Neural cell (in vitro differentiated cells): ENCODE measurements around the gene MRPL48. TPM values are rescaled to one million over a fixed set of nuclear protein-coding genes. Genes with fewer than 3 reads are reported as not detected.

Experiments
- H2AFZ ChIP-seq: fragments of 200-600, 300-800 bp; sonication (generic), shearing (Covaris generic); 2 replicates; pipeline ENCODE4 v1.6.0; 2014; ENCODE audit warnings: low read depth, mild to moderate bottlenecking, antibody characterized with exemption, low read length, moderate library complexity
- H3F3A ChIP-seq: fragments of 200-600 bp; shearing (Covaris generic); 2 replicates; pipeline ENCODE4 v1.6.1; 2016; ENCODE audit warnings: mild to moderate bottlenecking, moderate library complexity, mixed read lengths, antibody characterized with exemption, low read length; ENCODE audit not compliant: insufficient read depth, poor library complexity, severe bottlenecking
- H3K27ac ChIP-seq: fragments of 200-600, 300-800 bp; sonication (generic), shearing (Covaris generic); 2 replicates; pipeline ENCODE4 v1.5.1; 2014; ENCODE audit warnings: mild to moderate bottlenecking, low read length, moderate library complexity
- H3K27me3 ChIP-seq: fragments of 300-800, 200-600 bp; sonication (generic), shearing (Covaris generic); 2 replicates; pipeline ENCODE4 v1.6.0; 2014; ENCODE audit warnings: mild to moderate bottlenecking, low read depth, low read length, moderate library complexity; ENCODE audit not compliant: insufficient read depth
- H3K36me3 ChIP-seq: fragments of 300-800, 200-600 bp; sonication (generic), shearing (Covaris generic); 2 replicates; pipeline ENCODE4 v1.5.1; 2014; ENCODE audit warnings: mild to moderate bottlenecking, antibody characterized with exemption, low read length, moderate library complexity; ENCODE audit not compliant: insufficient read depth
- H3K4me2 ChIP-seq: fragments of 300-800, 200-600 bp; sonication (generic), shearing (Covaris generic); 2 replicates; pipeline ENCODE4 v1.6.0; 2014; ENCODE audit warnings: mild to moderate bottlenecking, low read length
- H3K4me3 ChIP-seq: fragments of 300-800, 200-600 bp; sonication (generic), shearing (Covaris generic); 2 replicates; pipeline ENCODE4 v1.5.1; 2014; ENCODE audit warnings: mild to moderate bottlenecking, low read length, moderate library complexity
- H3K79me2 ChIP-seq: fragments of 200-600 bp; shearing (Covaris generic); replicated peaks from 2 replicates; pipeline ENCODE4 v1.6.0; 2014; ENCODE audit warnings: mild to moderate bottlenecking, low read length, moderate library complexity; ENCODE audit not compliant: insufficient read depth
- H3K9ac ChIP-seq: fragments of 300-800, 200-600 bp; sonication (generic), shearing (Covaris generic); 2 replicates; pipeline ENCODE4 v1.6.1; 2016; ENCODE audit warnings: mild to moderate bottlenecking, low read length, mixed read lengths
- H3K9me2 ChIP-seq: fragments of 200-600 bp; shearing (Covaris generic); 2 replicates; pipeline ENCODE4 v1.6.1; 2016; ENCODE audit warnings: mild to moderate bottlenecking, low read length, mixed read lengths; ENCODE audit not compliant: insufficient read depth
- H3K9me3 ChIP-seq: fragments of 200-600, 300-800 bp; sonication (generic), shearing (Covaris generic); 2 replicates; pipeline ENCODE4 v1.6.1; 2016; ENCODE audit warnings: mild to moderate bottlenecking, mixed run types, low read length, moderate library complexity, mixed read lengths
- H4K20me1 ChIP-seq: fragments of 200-600 bp; shearing (Covaris generic); 2 replicates; pipeline ENCODE4 v1.6.1; 2016; ENCODE audit warnings: mild to moderate bottlenecking, mixed run types; ENCODE audit not compliant: insufficient read depth
- EP300 ChIP-seq: fragments of 450-650 bp; conservative IDR thresholded peaks from 2 replicates; pipeline ENCODE4 v1.6.1; 2014; ENCODE audit warnings: antibody characterized with exemption, mild to moderate bottlenecking, moderate library complexity; ENCODE audit not compliant: poor library complexity, severe bottlenecking
- EZH2 ChIP-seq: fragments of 200-600, 300-800 bp; shearing (Covaris generic), sonication (generic); IDR thresholded peaks from 2 replicates; pipeline ENCODE4 v1.6.1; 2014; ENCODE audit warnings: antibody characterized with exemption, low read length, borderline replicate concordance, mild to moderate bottlenecking; ENCODE audit not compliant: insufficient read depth, poor library complexity, severe bottlenecking
- MXI1 ChIP-seq: fragments of 450-650 bp; conservative IDR thresholded peaks from 2 replicates; pipeline ENCODE4 v1.6.1; 2014; ENCODE audit warnings: antibody characterized with exemption, mild to moderate bottlenecking; ENCODE audit not compliant: poor library complexity, severe bottlenecking
- POLR2AphosphoS5 ChIP-seq: IDR thresholded peaks from 2 replicates; pipeline ENCODE4 v1.6.1; 2012
- RAD21 ChIP-seq: fragments of 450-650 bp; conservative IDR thresholded peaks from 2 replicates; pipeline ENCODE4 v1.6.1; 2014; ENCODE audit warnings: antibody characterized with exemption, mild to moderate bottlenecking, moderate library complexity
- SMC3 ChIP-seq: fragments of 450-650 bp; conservative IDR thresholded peaks from 2 replicates; pipeline ENCODE4 v1.6.1; 2014; ENCODE audit warnings: antibody characterized with exemption, mild to moderate bottlenecking, moderate library complexity; ENCODE audit not compliant: poor library complexity
- TAF1 ChIP-seq: IDR thresholded peaks from 2 replicates; pipeline ENCODE4 v1.6.1; 2012; ENCODE audit warnings: low read depth
- polyA plus RNA-seq: library from polyadenylated mRNA; depleted of rRNA; stranded (reverse); fragments of >200 nt; gene quantifications from 2 replicates; pipeline ENCODE4 v1.2.3, GENCODE V29; 2014
- TF ChIP-seq, protein P1 (sequence below): fragments of 450-650 bp; IDR thresholded peaks from 2 replicates; pipeline ENCODE4 v1.5.1; 2014; ENCODE audit warnings: antibody characterized with exemption, mild to moderate bottlenecking, moderate library complexity; ENCODE audit not compliant: poor library complexity, severe bottlenecking
- TF ChIP-seq, protein P2 (sequence below): IDR thresholded peaks from 2 replicates; pipeline ENCODE4 v1.6.1; 2012; ENCODE audit warnings: borderline replicate concordance

Gene MRPL48
- polyA plus RNA-seq, 1 donor from 2014 or later, result 98.3 TPM

DNA sequence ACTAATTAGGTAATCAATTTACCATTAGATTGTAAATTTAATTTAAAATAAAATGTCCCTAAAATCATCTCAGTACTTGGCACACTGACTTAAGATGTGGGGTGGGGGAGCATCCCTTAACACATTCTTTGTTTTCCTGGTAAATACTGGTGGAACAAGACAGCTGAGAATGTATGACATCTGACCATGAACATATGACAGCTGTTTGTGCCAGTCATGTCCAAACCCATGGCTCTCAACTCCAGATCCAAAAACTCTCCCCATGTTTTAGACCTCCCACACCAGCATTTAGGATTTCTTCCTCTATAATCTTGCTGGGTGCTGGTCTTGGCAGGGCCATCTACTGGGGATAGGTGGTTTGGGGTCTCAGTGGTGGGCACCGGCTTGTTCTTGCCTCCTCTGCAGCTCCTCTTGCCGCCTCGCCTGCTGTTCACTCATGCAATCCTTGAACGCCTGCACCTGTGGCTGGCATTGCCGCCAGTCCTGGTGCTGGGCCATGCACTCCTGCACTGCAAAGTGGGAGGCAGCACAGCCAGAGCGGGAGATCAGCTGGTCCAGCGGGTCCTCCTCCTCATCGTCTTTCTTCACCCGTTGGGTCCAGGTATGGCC is 85.2 kb downstream of the MRPL48 start:
- Histone ChIP-seq H3K27me3 (no peaks in the 10 kb centered on the region), H3K4me2 (no peak overlapping the region), H3K9me2 (no peaks in the 10 kb centered on the region), H4K20me1 (no peaks in the 10 kb centered on the region), H3K79me2 (peaks cover 26% of the 10 kb centered on the region), H3K9ac (no peak overlapping the region), H2AFZ (no peak overlapping the region), H3K36me3 (peaks cover 5% of the 10 kb centered on the region), H3K4me3 (no peak overlapping the region), H3K27ac (no peak overlapping the region), H3K9me3 (no peaks in the 10 kb centered on the region), H3F3A (no peaks in the 10 kb centered on the region)
- TF ChIP-seq TAF1, result no peak
- no peak for TF ChIP-seq MXI1
- TF ChIP-seq, protein P1, sequence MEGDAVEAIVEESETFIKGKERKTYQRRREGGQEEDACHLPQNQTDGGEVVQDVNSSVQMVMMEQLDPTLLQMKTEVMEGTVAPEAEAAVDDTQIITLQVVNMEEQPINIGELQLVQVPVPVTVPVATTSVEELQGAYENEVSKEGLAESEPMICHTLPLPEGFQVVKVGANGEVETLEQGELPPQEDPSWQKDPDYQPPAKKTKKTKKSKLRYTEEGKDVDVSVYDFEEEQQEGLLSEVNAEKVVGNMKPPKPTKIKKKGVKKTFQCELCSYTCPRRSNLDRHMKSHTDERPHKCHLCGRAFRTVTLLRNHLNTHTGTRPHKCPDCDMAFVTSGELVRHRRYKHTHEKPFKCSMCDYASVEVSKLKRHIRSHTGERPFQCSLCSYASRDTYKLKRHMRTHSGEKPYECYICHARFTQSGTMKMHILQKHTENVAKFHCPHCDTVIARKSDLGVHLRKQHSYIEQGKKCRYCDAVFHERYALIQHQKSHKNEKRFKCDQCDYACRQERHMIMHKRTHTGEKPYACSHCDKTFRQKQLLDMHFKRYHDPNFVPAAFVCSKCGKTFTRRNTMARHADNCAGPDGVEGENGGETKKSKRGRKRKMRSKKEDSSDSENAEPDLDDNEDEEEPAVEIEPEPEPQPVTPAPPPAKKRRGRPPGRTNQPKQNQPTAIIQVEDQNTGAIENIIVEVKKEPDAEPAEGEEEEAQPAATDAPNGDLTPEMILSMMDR, result no peak
- no peak for TF ChIP-seq POLR2AphosphoS5
- TF ChIP-seq EP300, result no peak
- no peak for TF ChIP-seq RAD21
- TF ChIP-seq SMC3, result no peak
- no peak for TF ChIP-seq EZH2

DNA sequence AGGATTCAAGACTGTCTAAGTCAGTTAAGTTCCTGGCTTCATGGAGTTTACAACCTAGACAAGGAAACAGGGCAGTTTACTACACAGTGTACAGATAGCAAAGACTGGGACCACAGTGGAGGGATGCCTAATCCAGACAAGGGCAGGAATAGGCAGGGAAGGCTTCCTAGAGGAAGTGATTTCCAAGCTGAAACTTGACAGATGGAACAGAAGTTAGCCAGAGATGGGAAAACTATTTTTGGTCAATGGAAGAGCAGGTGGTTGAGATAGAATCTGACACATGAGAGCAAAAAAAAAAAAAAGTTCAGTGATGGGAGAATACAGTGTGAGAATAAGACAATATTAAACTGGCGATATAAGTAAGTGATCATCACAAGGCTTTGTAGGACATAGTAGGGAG is 87.7 kb downstream of the MRPL48 start:
- H2AFZ ChIP-seq, result no peak overlapping the region
- H4K20me1 ChIP-seq, result no peaks in the 10 kb centered on the region
- H3K27me3 ChIP-seq, result no peaks in the 10 kb centered on the region
- no peaks in the 10 kb centered on the region for H3K9me3 ChIP-seq
- H3F3A ChIP-seq, result no peaks in the 10 kb centered on the region
- no peaks in the 10 kb centered on the region for H3K9me2 ChIP-seq
- TF ChIP-seq, protein P2, sequence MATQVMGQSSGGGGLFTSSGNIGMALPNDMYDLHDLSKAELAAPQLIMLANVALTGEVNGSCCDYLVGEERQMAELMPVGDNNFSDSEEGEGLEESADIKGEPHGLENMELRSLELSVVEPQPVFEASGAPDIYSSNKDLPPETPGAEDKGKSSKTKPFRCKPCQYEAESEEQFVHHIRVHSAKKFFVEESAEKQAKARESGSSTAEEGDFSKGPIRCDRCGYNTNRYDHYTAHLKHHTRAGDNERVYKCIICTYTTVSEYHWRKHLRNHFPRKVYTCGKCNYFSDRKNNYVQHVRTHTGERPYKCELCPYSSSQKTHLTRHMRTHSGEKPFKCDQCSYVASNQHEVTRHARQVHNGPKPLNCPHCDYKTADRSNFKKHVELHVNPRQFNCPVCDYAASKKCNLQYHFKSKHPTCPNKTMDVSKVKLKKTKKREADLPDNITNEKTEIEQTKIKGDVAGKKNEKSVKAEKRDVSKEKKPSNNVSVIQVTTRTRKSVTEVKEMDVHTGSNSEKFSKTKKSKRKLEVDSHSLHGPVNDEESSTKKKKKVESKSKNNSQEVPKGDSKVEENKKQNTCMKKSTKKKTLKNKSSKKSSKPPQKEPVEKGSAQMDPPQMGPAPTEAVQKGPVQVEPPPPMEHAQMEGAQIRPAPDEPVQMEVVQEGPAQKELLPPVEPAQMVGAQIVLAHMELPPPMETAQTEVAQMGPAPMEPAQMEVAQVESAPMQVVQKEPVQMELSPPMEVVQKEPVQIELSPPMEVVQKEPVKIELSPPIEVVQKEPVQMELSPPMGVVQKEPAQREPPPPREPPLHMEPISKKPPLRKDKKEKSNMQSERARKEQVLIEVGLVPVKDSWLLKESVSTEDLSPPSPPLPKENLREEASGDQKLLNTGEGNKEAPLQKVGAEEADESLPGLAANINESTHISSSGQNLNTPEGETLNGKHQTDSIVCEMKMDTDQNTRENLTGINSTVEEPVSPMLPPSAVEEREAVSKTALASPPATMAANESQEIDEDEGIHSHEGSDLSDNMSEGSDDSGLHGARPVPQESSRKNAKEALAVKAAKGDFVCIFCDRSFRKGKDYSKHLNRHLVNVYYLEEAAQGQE, result no peak
- TF ChIP-seq SMC3 (no peak), EP300 (no peak), RAD21 (no peak), MXI1 (no peak), POLR2AphosphoS5 (no peak), EZH2 (no peak), TAF1 (no peak)
- TF ChIP-seq, protein P1, result no peak
- H3K79me2 ChIP-seq, result peaks cover 33% of the 10 kb centered on the region
- H3K36me3 ChIP-seq, result peaks cover 5% of the 10 kb centered on the region
- H3K4me3 ChIP-seq, result peak overlapping the region; percentile 72
- peak overlapping the region; percentile 77 for H3K9ac ChIP-seq
- peak overlapping the region; percentile 48 for H3K4me2 ChIP-seq
- peak overlapping the region; percentile 86 for H3K27ac ChIP-seq
